H1 (cell line): ENCODE measurements around the gene CCL4. TPM values are rescaled to one million over a fixed set of nuclear protein-coding genes. Genes with fewer than 3 reads are reported as not detected.

Source experiments
- CTCF ChIA-PET: fragments of 300-600 bp; sonication (Branson Sonifier 250); formaldehyde crosslinking; loops from one replicate; lab custom pipeline; 2021; ENCODE audit not compliant: partially characterized antibody; lab: Charles Lee
- POLR2A ChIA-PET: fragments of 300-600 bp; sonication (Branson Sonifier 250); formaldehyde crosslinking; loops from one replicate; lab custom pipeline; 2021; ENCODE audit warnings: inconsistent platforms; ENCODE audit not compliant: partially characterized antibody; lab: Charles Lee
- DNase-seq, 2 experiments: peaks; one replicate each; pipeline versions ENCODE4 v3.0.0 to v3.0.0-alpha.2; 2010 to 2022; ENCODE audit warnings: low spot score in 2 of 2, low read depth in 1 of 2, mixed read lengths in 1 of 2
- FAIRE-seq: peaks from 2 replicates; lab custom pipeline; 2011; peaks lifted over from hg19 to GRCh38; lab: Jason Lieb, UNC
- H2AFZ ChIP-seq: 2 replicates; pipeline ENCODE4 v1.8.1; 2012; ENCODE audit warnings: low read length, inconsistent platforms
- H2AK5ac ChIP-seq: 2 replicates; pipeline ENCODE4 v1.6.1; 2013; ENCODE audit warnings: low read depth, low read length
- H2BK120ac ChIP-seq: replicated peaks from 2 replicates; pipeline ENCODE3; 2013; ENCODE audit warnings: low read depth, low read length, inconsistent platforms
- H2BK12ac ChIP-seq: 2 replicates; pipeline ENCODE4 v1.6.1; 2013; ENCODE audit warnings: low read depth, low read length
- H2BK15ac ChIP-seq: 2 replicates; pipeline ENCODE4 v1.6.1; 2013; ENCODE audit warnings: low read length
- H2BK20ac ChIP-seq: 2 replicates; pipeline ENCODE4 v1.6.1; 2013; ENCODE audit warnings: low read length
- H2BK5ac ChIP-seq: 2 replicates; pipeline ENCODE4 v1.6.1; 2013; ENCODE audit warnings: low read depth, low read length
- H3K14ac ChIP-seq: 2 replicates; pipeline ENCODE4 v1.6.1; 2013; ENCODE audit warnings: inconsistent platforms; ENCODE audit not compliant: insufficient read length
- H3K18ac ChIP-seq: 2 replicates; pipeline ENCODE4 v1.6.1; 2013; ENCODE audit warnings: low read length; ENCODE audit errors: extremely low read depth
- H3K23ac ChIP-seq: 2 replicates; pipeline ENCODE4 v1.6.1; 2013; ENCODE audit warnings: inconsistent platforms; ENCODE audit not compliant: insufficient read length
- H3K23me2 ChIP-seq: 2 replicates; pipeline ENCODE4 v1.6.1; 2013; ENCODE audit warnings: low read depth, low read length
- H3K27ac ChIP-seq: 2 replicates; pipeline ENCODE4 v1.6.1; 2011; ENCODE audit warnings: low read depth, low read length, inconsistent platforms
- H3K27me3 ChIP-seq, 4 experiments: replicated peaks in 1 of 4; 1 replicate in 1 of 4; 2 replicates in 3 of 4; pipeline versions ENCODE4 v1.6.1 to v1.8.1; 2011 to 2013; ENCODE audit warnings: low read length in 3 of 4, mild to moderate bottlenecking in 3 of 4, inconsistent platforms in 2 of 4, mixed read lengths in 2 of 4, moderate library complexity in 1 of 4; ENCODE audit not compliant: control insufficient read depth in 3 of 4, insufficient read depth in 3 of 4; ENCODE audit errors: extremely low read depth in 1 of 4
- H3K36me3 ChIP-seq, 4 experiments: 2 replicates each; pipeline versions ENCODE4 v1.6.1 to v1.8.1; 2011 to 2013; ENCODE audit warnings: mild to moderate bottlenecking in 4 of 4, low read length in 3 of 4, moderate library complexity in 2 of 4, control low read depth in 1 of 4, inconsistent platforms in 1 of 4; ENCODE audit not compliant: insufficient read depth in 4 of 4, control insufficient read depth in 2 of 4
- H3K4ac ChIP-seq: replicated peaks from 2 replicates; pipeline ENCODE3; 2013; ENCODE audit warnings: low read length, low read depth, mixed read lengths, inconsistent platforms; ENCODE audit not compliant: insufficient read length
- H3K4me1 ChIP-seq, 4 experiments: replicated peaks in 1 of 4; 1 replicate in 1 of 4; 2 replicates in 3 of 4; pipeline versions ENCODE4 v1.6.1 to v1.8.1; 2011 to 2013; ENCODE audit warnings: low read length in 3 of 4, inconsistent platforms in 2 of 4, mixed read lengths in 1 of 4; ENCODE audit not compliant: insufficient read depth in 4 of 4, control insufficient read depth in 3 of 4
- H3K4me2 ChIP-seq, 2 experiments: 2 replicates each; pipeline versions ENCODE4 v1.6.1 to v1.8.1; 2011 to 2013; ENCODE audit warnings: low read depth in 2 of 2, low read length in 2 of 2, control low read depth in 1 of 2, inconsistent platforms in 1 of 2, mild to moderate bottlenecking in 1 of 2; ENCODE audit not compliant: insufficient read depth in 1 of 2
- H3K4me3 ChIP-seq, 4 experiments: fragments of 200-600, 300-600 bp in 1 of 4; sonication (generic), shearing (Covaris generic), sonication (Bioruptor Twin) in 1 of 4; 2 replicates each; pipeline versions ENCODE4 v1.5.1 to v1.8.1; 2011 to 2016; ENCODE audit warnings: low read length in 4 of 4, low read depth in 3 of 4, control low read depth in 2 of 4, inconsistent platforms in 2 of 4, mild to moderate bottlenecking in 2 of 4, mixed read lengths in 1 of 4, moderate library complexity in 1 of 4; ENCODE audit not compliant: insufficient read depth in 2 of 4; ENCODE audit errors: extremely low read depth in 1 of 4
- H3K56ac ChIP-seq: replicated peaks from 2 replicates; pipeline ENCODE3; 2013; ENCODE audit warnings: low read depth, mild to moderate bottlenecking, mixed read lengths, low read length, inconsistent platforms; ENCODE audit not compliant: insufficient read length
- H3K79me1 ChIP-seq: 2 replicates; pipeline ENCODE4 v1.6.1; 2013; ENCODE audit warnings: low read depth, low read length, control low read depth
- H3K79me2 ChIP-seq, 2 experiments: 2 replicates each; pipeline versions ENCODE4 v1.6.1 to v1.8.1; 2012 to 2013; ENCODE audit warnings: low read length in 2 of 2, mild to moderate bottlenecking in 2 of 2, inconsistent platforms in 1 of 2; ENCODE audit not compliant: insufficient read depth in 2 of 2, control insufficient read depth in 1 of 2
- H3K9ac ChIP-seq, 4 experiments: replicated peaks in 1 of 4; 1 replicate in 1 of 4; 2 replicates in 3 of 4; pipeline versions ENCODE4 v1.6.1 to v1.8.1; 2011 to 2013; ENCODE audit warnings: low read depth in 3 of 4, low read length in 3 of 4, control low read depth in 2 of 4, mild to moderate bottlenecking in 2 of 4, moderate library complexity in 2 of 4, inconsistent platforms in 1 of 4; ENCODE audit errors: extremely low read depth in 1 of 4
- H3K9me3 ChIP-seq, 2 experiments: 2 replicates each; pipeline versions ENCODE4 v1.6.1 to v1.8.1; 2012 to 2013; ENCODE audit warnings: mild to moderate bottlenecking in 2 of 2, moderate library complexity in 2 of 2, control low read depth in 1 of 2, inconsistent platforms in 1 of 2, low read depth in 1 of 2, low read length in 1 of 2, mixed read lengths in 1 of 2; ENCODE audit not compliant: insufficient read depth in 2 of 2
- H4K20me1 ChIP-seq, 2 experiments: replicated peaks in 1 of 2; 2 replicates each; pipeline versions ENCODE3 to v1.8.1; 2011 to 2013; ENCODE audit warnings: inconsistent platforms in 2 of 2, low read length in 2 of 2, mild to moderate bottlenecking in 1 of 2; ENCODE audit not compliant: insufficient read depth in 2 of 2, control insufficient read depth in 1 of 2
- H4K5ac ChIP-seq: 2 replicates; pipeline ENCODE4 v1.6.1; 2013; ENCODE audit warnings: low read length, low read depth, mixed read lengths, inconsistent platforms; ENCODE audit not compliant: insufficient read length
- H4K8ac ChIP-seq: 2 replicates; pipeline ENCODE4 v1.8.0; 2013; ENCODE audit warnings: mild to moderate bottlenecking, moderate library complexity, low read length, inconsistent platforms; ENCODE audit not compliant: insufficient read depth; ENCODE audit errors: extremely low read depth
- H4K91ac ChIP-seq: replicated peaks from 2 replicates; pipeline ENCODE3; 2013; ENCODE audit warnings: low read length, mixed read lengths, inconsistent platforms; ENCODE audit not compliant: insufficient read length
- BRCA1 ChIP-seq: IDR thresholded peaks from 2 replicates; pipeline ENCODE4 v1.6.1; 2012; ENCODE audit warnings: low read depth, low read length, improper control_type of control experiment
- EZH2 ChIP-seq: fragments of 200-600 bp; sonication (generic); IDR thresholded peaks from 2 replicates; pipeline ENCODE4 v1.7.1; 2012; ENCODE audit warnings: low read depth, mild to moderate bottlenecking, moderate library complexity, low read length, inconsistent platforms; ENCODE audit not compliant: severe bottlenecking
- HDAC2 ChIP-seq, 2 experiments: fragments of 300-600 bp in 1 of 2; sonication (generic) in 1 of 2; IDR thresholded peaks; 2 replicates each; pipeline ENCODE4 v1.6.1; 2011 to 2012; ENCODE audit warnings: low read depth in 2 of 2, low read length in 2 of 2, mild to moderate bottlenecking in 2 of 2, moderate library complexity in 2 of 2, borderline replicate concordance in 1 of 2, inconsistent platforms in 1 of 2
- JUND ChIP-seq: IDR thresholded peaks from 2 replicates; pipeline ENCODE4 v1.6.1; 2011; ENCODE audit warnings: mild to moderate bottlenecking, improper control_type of control experiment, low read length
- KDM5A ChIP-seq: fragments of 200-600 bp; IDR thresholded peaks from 2 replicates; pipeline ENCODE4 v1.7.1; 2012; ENCODE audit warnings: mild to moderate bottlenecking, low read length, inconsistent platforms, mixed read lengths
- MAFK ChIP-seq: IDR thresholded peaks from 2 replicates; pipeline ENCODE4 v1.6.1; 2012; ENCODE audit warnings: low read depth, mild to moderate bottlenecking, improper control_type of control experiment, low read length
- RAD21 ChIP-seq, 2 experiments: IDR thresholded peaks in 1 of 2; conservative IDR thresholded peaks in 1 of 2; 2 replicates each; pipeline ENCODE4 v1.6.1; 2011; ENCODE audit warnings: low read depth in 2 of 2, low read length in 2 of 2, improper control_type of control experiment in 1 of 2, inconsistent platforms in 1 of 2, mild to moderate bottlenecking in 1 of 2, moderate library complexity in 1 of 2
- RFX5 ChIP-seq: IDR thresholded peaks from 2 replicates; pipeline ENCODE4 v1.6.1; 2011; ENCODE audit warnings: low read depth, low read length, improper control_type of control experiment, borderline replicate concordance
- SIN3A ChIP-seq, 2 experiments: IDR thresholded peaks in 1 of 2; conservative IDR thresholded peaks in 1 of 2; 2 replicates each; pipeline ENCODE4 v1.6.1; 2011 to 2012; ENCODE audit warnings: low read length in 2 of 2, improper control_type of control experiment in 1 of 2, low read depth in 1 of 2, mild to moderate bottlenecking in 1 of 2
- SP2 ChIP-seq: IDR thresholded peaks from 2 replicates; pipeline ENCODE4 v1.6.1; 2012; ENCODE audit warnings: mild to moderate bottlenecking, low read length, inconsistent platforms
- TAF1 ChIP-seq: IDR thresholded peaks from 2 replicates; pipeline ENCODE4 v1.6.1; 2011; ENCODE audit warnings: mild to moderate bottlenecking, low read depth, low read length
- TBP ChIP-seq: IDR thresholded peaks from 2 replicates; pipeline ENCODE4 v1.6.1; 2011; ENCODE audit warnings: low read depth, low read length, improper control_type of control experiment
- WGBS, 2 experiments: shearing (Covaris generic) in 1 of 2; methylation state at CpG; one replicate each; pipeline versions ENCODE4 v1.1.6 to v1.1.7; 2013 to 2015; ENCODE audit warnings: low lambda C conversion rate in 2 of 2, mixed read lengths in 2 of 2, inconsistent platforms in 1 of 2, low coverage in 1 of 2, missing lambda C conversion rate in 1 of 2; ENCODE audit not compliant: insufficient replicate concordance in 2 of 2, insufficient coverage in 1 of 2, insufficient read length in 1 of 2; ENCODE audit errors: extremely low coverage in 1 of 2, missing lambda C conversion rate in 1 of 2; 5-methylcytosine and 5-hydroxymethylcytosine counted together
- polyA plus RNA-seq, 7 experiments: library from polyadenylated mRNA; depleted of rRNA in 3 of 7; stranded (reverse) in 5 of 7; unstranded in 2 of 7; fragments of >200 nt in 5 of 7; fragments of 200-250 nt in 2 of 7; gene quantifications; 1 replicate in 5 of 7; 2 replicates in 1 of 7; 4 replicates in 1 of 7; pipeline versions ENCODE4 v1.2.1 to v1.2.3, GENCODE V29; 2011 to 2013; ENCODE audit warnings: missing spikeins in 2 of 7, mixed read lengths in 2 of 7
- total RNA-seq: library from RNA; stranded (reverse); fragmentation: NEBNext Ultra II Directional; extraction: Animal tissue kit (Norgen Biotek cat#: 25700); gene quantifications from 2 replicates; pipeline ENCODE4 v1.2.1, GENCODE V29; 2021
- TF ChIP-seq, protein P1 (sequence below): IDR thresholded peaks from 2 replicates; pipeline ENCODE4 v1.6.1; 2012; ENCODE audit warnings: inconsistent platforms

Gene CCL4
- total and polyA plus RNA-seq, 2 of the 8 experiments (the other 6 are each of a cell fraction or from before 2014, with no cell fraction given) = not detected

DNA sequence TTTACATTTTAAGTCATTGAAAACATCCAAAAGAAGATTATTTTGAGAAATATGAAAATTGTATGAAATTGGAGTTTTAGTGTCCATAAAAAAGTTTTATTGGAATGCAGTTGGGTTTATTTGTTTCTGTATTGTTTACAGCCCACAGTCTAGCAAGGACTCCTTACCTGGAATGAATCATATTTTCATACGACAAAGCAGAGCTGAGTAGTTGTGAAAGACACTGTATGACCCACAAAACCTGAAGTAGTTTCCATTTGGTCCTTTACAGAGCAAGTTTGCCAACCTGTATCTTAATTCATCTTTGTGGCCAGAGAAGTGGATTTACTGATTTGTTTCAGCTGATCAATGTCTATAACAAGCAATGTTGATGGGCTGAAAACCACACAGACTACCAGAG is 29.3 kb upstream of the CCL4 start:
- H3K14ac ChIP-seq = no peak overlapping the region
- H3K4ac ChIP-seq = no peak overlapping the region
- no peak overlapping the region for H2BK5ac ChIP-seq
- no peaks in the 10 kb centered on the region for H3K27me3 ChIP-seq
- H2BK20ac ChIP-seq = no peak overlapping the region
- no peaks in the 10 kb centered on the region for H3K4me1 ChIP-seq
- H3K4me2 ChIP-seq = no peak overlapping the region
- no peak overlapping the region for H3K23ac ChIP-seq
- no peak overlapping the region for H2AK5ac ChIP-seq
- no peak overlapping the region for H3K18ac ChIP-seq
- H3K9ac ChIP-seq = no peak overlapping the region
- H3K79me2 ChIP-seq = no peaks in the 10 kb centered on the region
- no peaks in the 10 kb centered on the region for H3K36me3 ChIP-seq
- no peaks in the 10 kb centered on the region for H4K20me1 ChIP-seq
- H3K23me2 ChIP-seq = no peaks in the 10 kb centered on the region
- H2BK12ac ChIP-seq = no peak overlapping the region
- FAIRE-seq = no peak
- H3K56ac ChIP-seq = no peak overlapping the region
- H3K79me1 ChIP-seq = no peaks in the 10 kb centered on the region
- H2BK120ac ChIP-seq = no peak overlapping the region
- no peaks in the 10 kb centered on the region for H3K9me3 ChIP-seq
- POLR2A ChIA-PET = no interaction called here
- no peak overlapping the region for H4K8ac ChIP-seq
- H4K91ac ChIP-seq = no peak overlapping the region
- no peak for TF ChIP-seq TAF1
- no peak for TF ChIP-seq TBP
- TF ChIP-seq EZH2 = no peak
- no peak for TF ChIP-seq BRCA1
- TF ChIP-seq KDM5A = no peak
- no peak for TF ChIP-seq SP2
- TF ChIP-seq RFX5 = no peak
- TF ChIP-seq, protein P1, sequence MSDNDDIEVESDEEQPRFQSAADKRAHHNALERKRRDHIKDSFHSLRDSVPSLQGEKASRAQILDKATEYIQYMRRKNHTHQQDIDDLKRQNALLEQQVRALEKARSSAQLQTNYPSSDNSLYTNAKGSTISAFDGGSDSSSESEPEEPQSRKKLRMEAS = no peak
- TF ChIP-seq HDAC2 (IDR thresholded peaks at IDR 0.05; ENCODE audit: borderline replicate concordance in 1 of 2, low read depth in 2 of 2, low read length in 2 of 2) = no peak
- no peak for TF ChIP-seq SIN3A (conservative IDR thresholded peaks at IDR 0.05 in 1 of 2, IDR thresholded peaks at IDR 0.05 in 1 of 2; ENCODE audit: low read depth in 1 of 2, low read length in 2 of 2)
- no peak for TF ChIP-seq MAFK
- no peak for TF ChIP-seq RAD21 (IDR thresholded peaks at IDR 0.05 in 1 of 2, conservative IDR thresholded peaks at IDR 0.05 in 1 of 2; ENCODE audit: low read depth in 2 of 2, low read length in 2 of 2)
- TF ChIP-seq JUND = no peak
- DNase-seq = no peak
- H3K27ac ChIP-seq = no peak overlapping the region
- WGBS, 2 experiments = 82% methylated on average over 1 of the region's 1 CpG; no CpG with 5 or more reads in 1 of the 2 experiments
- no peak overlapping the region for H4K5ac ChIP-seq
- CTCF ChIA-PET = interaction anchor here (0.8 to 5.2 kb wide), 3 partner anchors 65 to 96 kb away, joined by 3 to 33 read pairs (median 3); partner anchors contain the start of gene CCL16
- H3K4me3 ChIP-seq = no peak overlapping the region
- no peak overlapping the region for H2AFZ ChIP-seq
- H2BK15ac ChIP-seq = no peak overlapping the region
